NB4 (cell line): ENCODE results near the gene TPM1.

Source experiments
- DNase-seq: peaks from one replicate; pipeline ENCODE4 v3.0.0; 2010; ENCODE audit warnings: low read depth
- H3K4me3 ChIP-seq: one replicate; pipeline ENCODE4 v1.5.1; 2011; ENCODE audit warnings: mild to moderate bottlenecking, low read depth, low read length, moderate library complexity
- CTCF ChIP-seq: IDR thresholded peaks from one replicate; pipeline ENCODE4 v1.5.1; 2012; ENCODE audit warnings: low read depth, low read length
- MAX ChIP-seq: IDR thresholded peaks from 2 replicates; pipeline ENCODE4 v1.6.1; 2011; ENCODE audit warnings: low read depth, low read length
- MYC ChIP-seq: IDR thresholded peaks from 2 replicates; pipeline ENCODE4 v1.6.1; 2011; ENCODE audit warnings: low read depth, low read length
- POLR2A ChIP-seq: IDR thresholded peaks from 2 replicates; pipeline ENCODE4 v1.6.1; 2011; ENCODE audit warnings: mild to moderate bottlenecking; ENCODE audit not compliant: insufficient read length; ENCODE audit errors: extremely low read depth

TPM1 gene

GRCh38 chr15:63077952-63078351 is 35.4 kb downstream of the TPM1 start:
- H3K4me3 ChIP-seq: no peak overlapping the region
- no peak for DNase-seq
- no peak for TF ChIP-seq MAX
- TF ChIP-seq MYC: no peak
- no peak for TF ChIP-seq POLR2A
- TF ChIP-seq CTCF: no peak

- H3K4me3 ChIP-seq: no peak overlapping the region
- DNase-seq: no peak
- TF ChIP-seq MAX (no peak), POLR2A (no peak), MYC (no peak), CTCF (no peak)
These were observed 37.5 kb downstream of the TPM1 start for GRCh38 chr15:63079947-63080626.

- TF ChIP-seq POLR2A: no peak
- no peak for TF ChIP-seq MYC
- TF ChIP-seq CTCF: no peak
- no peak for TF ChIP-seq MAX
- DNase-seq: no peak
These were observed 38.2 kb downstream of the TPM1 start for GRCh38 chr15:63080634-63081250.

GRCh38 chr15:63082366-63082765 is 39.8 kb downstream of the TPM1 start:
- no peak for DNase-seq
- TF ChIP-seq POLR2A (no peak), MYC (no peak), MAX (no peak), CTCF (no peak)
- no peak overlapping the region for H3K4me3 ChIP-seq

More at GRCh38 chr15:63080634-63081250, 38.2 kb downstream of the TPM1 start:
- H3K4me3 ChIP-seq: no peak overlapping the region

GRCh38 chr15:63083044-63083443 is 40.5 kb downstream of the TPM1 start:
- no peak for DNase-seq
- TF ChIP-seq MAX: no peak
- no peak for TF ChIP-seq MYC
- no peak for TF ChIP-seq CTCF
- no peak overlapping the region for H3K4me3 ChIP-seq
